Gastrocnemius medialis (tissue), 4 donors: Measurements from ENCODE around the gene SAMD5. TPM values are rescaled to one million over a fixed set of nuclear protein-coding genes. Genes with fewer than 3 reads are reported as not detected.

Source experiments
- ATAC-seq, 2 donors: fragments of 150-250 bp; one replicate each; pipeline ENCODE4 v1.9.1; 2016
- DNase-seq, 2 donors: peaks; one replicate each; pipeline ENCODE4 v3.0.0-alpha.2; 2019
- H3K27ac ChIP-seq, 4 donors: fragments of 200-600 bp; sonication (generic); 1 replicate in 1 of 4; 2 replicates in 3 of 4; pipeline ENCODE4 v1.5.1; 2016 to 2018; ENCODE audit warnings: mild to moderate bottlenecking in 2 of 4, moderate library complexity in 1 of 4
- H3K27me3 ChIP-seq, 3 donors: fragments of 200-600 bp; sonication (generic) in 2 of 3; 1 replicate in 1 of 3; 2 replicates in 2 of 3; pipeline versions ENCODE4 v1.5.1 to v1.6.0; 2016 to 2019; ENCODE audit warnings: mild to moderate bottlenecking in 1 of 3, moderate library complexity in 1 of 3
- H3K36me3 ChIP-seq, 2 donors: fragments of 200-600 bp; sonication (generic) in 1 of 2; one replicate each; pipeline ENCODE4 v1.5.1; 2017 to 2018
- H3K4me1 ChIP-seq, 2 donors: fragments of 200-600 bp; sonication (generic) in 1 of 2; one replicate each; pipeline ENCODE4 v1.5.1; 2016 to 2017; ENCODE audit warnings: mild to moderate bottlenecking in 2 of 2
- H3K4me3 ChIP-seq, 4 donors: fragments of 200-600 bp; sonication (generic) in 3 of 4; 1 replicate in 1 of 4; 2 replicates in 3 of 4; pipeline ENCODE4 v1.5.1; 2016 to 2019; ENCODE audit warnings: mild to moderate bottlenecking in 2 of 4
- H3K9me3 ChIP-seq, 3 donors: fragments of 200-600 bp; sonication (generic) in 2 of 3; 1 replicate in 1 of 3; 2 replicates in 2 of 3; pipeline ENCODE4 v1.5.1; 2016 to 2019
- CTCF ChIP-seq, 5 experiments: fragments of 450-650 bp in 3 of 5; fragments of 200-600 bp in 2 of 5; sonication (generic) in 2 of 5; IDR thresholded peaks in 4 of 5; conservative IDR thresholded peaks in 1 of 5; 1 replicate in 4 of 5; 2 replicates in 1 of 5; pipeline ENCODE4 v1.5.1; 2016 to 2019; ENCODE audit warnings: antibody characterized with exemption in 5 of 5, mild to moderate bottlenecking in 3 of 5, moderate library complexity in 3 of 5
- POLR2A ChIP-seq, 2 donors: fragments of 450-650 bp; IDR thresholded peaks; one replicate each; pipeline ENCODE4 v1.6.1; 2017; ENCODE audit warnings: antibody characterized with exemption in 2 of 2, mild to moderate bottlenecking in 2 of 2, moderate library complexity in 2 of 2
- in situ Hi-C, 4 donors: fragments of 200-750 bp; cut with MboI; loops; one replicate each; pipeline versions ENCODE4 v1.15.0 to v1.8.0; 2017; ENCODE audit warnings: low sequenced_read_pairs in 4 of 4
- intact Hi-C: fragments of 100-400 bp; cut with DNase I; formaldehyde crosslinking; loops from one replicate; pipeline ENCODE4 v1.15.1; 2023; ENCODE audit warnings: low total_unique reads
- total RNA-seq, 4 donors: library from RNA; depleted of rRNA; stranded (reverse); fragments of >200 nt; gene quantifications; one replicate each; pipeline versions ENCODE4 v1.1.0 to v1.2.3, GENCODE V29; 2016

Gene SAMD5
- total RNA-seq, 4 donors from 2014 or later: 0.07 to 0.36 (median 0.07) TPM; not detected in 1

GRCh38 chr6:147528511-147529145 is 20.1 kb downstream of the SAMD5 start:
- no peaks in the 10 kb centered on the region for H3K4me1 ChIP-seq
- H3K27ac ChIP-seq: no peak overlapping the region
- no peak overlapping the region for H3K4me3 ChIP-seq
- DNase-seq (no peak), ATAC-seq (no peak)
- H3K36me3 ChIP-seq: no peaks in the 10 kb centered on the region
- in situ Hi-C loops: no loop called here
- no peak for TF ChIP-seq CTCF (IDR thresholded peaks at IDR 0.05 in 4 of 5, conservative IDR thresholded peaks at IDR 0.05 in 1 of 5)
- no peak for TF ChIP-seq POLR2A (IDR thresholded peaks at IDR 0.05)
- H3K9me3 ChIP-seq: no peaks in the 10 kb centered on the region
- H3K27me3 ChIP-seq: no peaks in the 10 kb centered on the region
- intact Hi-C loops: no loop called here

GRCh38 chr6:147530132-147531060 is 21.9 kb downstream of the SAMD5 start:
- intact Hi-C loops (no loop called here), in situ Hi-C loops (no loop called here)
- no peak overlapping the region for H3K4me3 ChIP-seq
- TF ChIP-seq CTCF (IDR thresholded peaks at IDR 0.05 in 4 of 5, conservative IDR thresholded peaks at IDR 0.05 in 1 of 5) (no peak), POLR2A (IDR thresholded peaks at IDR 0.05) (no peak)
- no peak for ATAC-seq
- DNase-seq: no peak
- H3K36me3 ChIP-seq: no peaks in the 10 kb centered on the region
- H3K4me1 ChIP-seq: no peaks in the 10 kb centered on the region
- H3K27ac ChIP-seq: no peak overlapping the region
- H3K27me3 ChIP-seq: no peaks in the 10 kb centered on the region
- no peaks in the 10 kb centered on the region for H3K9me3 ChIP-seq

DNA sequence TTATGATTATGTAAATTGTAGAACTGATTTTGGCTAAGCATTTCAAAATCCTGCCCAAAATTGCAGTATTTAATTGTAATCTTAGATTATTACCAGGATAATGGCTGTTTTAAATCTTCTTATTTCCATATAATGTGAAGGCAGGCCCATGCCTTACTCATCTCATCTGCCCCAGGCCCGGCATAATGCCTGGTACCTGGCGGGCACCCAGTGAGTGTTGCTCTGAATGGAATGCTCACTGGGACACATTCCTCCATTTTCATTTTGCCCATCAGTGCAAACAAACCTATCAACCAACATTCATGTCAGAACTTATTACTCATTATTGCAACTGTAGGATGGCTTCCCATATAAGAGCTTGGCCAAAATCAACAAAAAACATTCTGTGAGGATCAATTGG is 22.8 kb downstream of the SAMD5 start:
- ATAC-seq (no peak), DNase-seq (no peak)
- H3K9me3 ChIP-seq: no peaks in the 10 kb centered on the region
- H3K4me3 ChIP-seq: no peak overlapping the region
- no peaks in the 10 kb centered on the region for H3K36me3 ChIP-seq
- H3K4me1 ChIP-seq: no peaks in the 10 kb centered on the region
- in situ Hi-C loops: no loop called here
- H3K27ac ChIP-seq: no peak overlapping the region
- H3K27me3 ChIP-seq: no peaks in the 10 kb centered on the region
- intact Hi-C loops: no loop called here
- no peak for TF ChIP-seq CTCF (IDR thresholded peaks at IDR 0.05 in 4 of 5, conservative IDR thresholded peaks at IDR 0.05 in 1 of 5)
- no peak for TF ChIP-seq POLR2A (IDR thresholded peaks at IDR 0.05)

DNA sequence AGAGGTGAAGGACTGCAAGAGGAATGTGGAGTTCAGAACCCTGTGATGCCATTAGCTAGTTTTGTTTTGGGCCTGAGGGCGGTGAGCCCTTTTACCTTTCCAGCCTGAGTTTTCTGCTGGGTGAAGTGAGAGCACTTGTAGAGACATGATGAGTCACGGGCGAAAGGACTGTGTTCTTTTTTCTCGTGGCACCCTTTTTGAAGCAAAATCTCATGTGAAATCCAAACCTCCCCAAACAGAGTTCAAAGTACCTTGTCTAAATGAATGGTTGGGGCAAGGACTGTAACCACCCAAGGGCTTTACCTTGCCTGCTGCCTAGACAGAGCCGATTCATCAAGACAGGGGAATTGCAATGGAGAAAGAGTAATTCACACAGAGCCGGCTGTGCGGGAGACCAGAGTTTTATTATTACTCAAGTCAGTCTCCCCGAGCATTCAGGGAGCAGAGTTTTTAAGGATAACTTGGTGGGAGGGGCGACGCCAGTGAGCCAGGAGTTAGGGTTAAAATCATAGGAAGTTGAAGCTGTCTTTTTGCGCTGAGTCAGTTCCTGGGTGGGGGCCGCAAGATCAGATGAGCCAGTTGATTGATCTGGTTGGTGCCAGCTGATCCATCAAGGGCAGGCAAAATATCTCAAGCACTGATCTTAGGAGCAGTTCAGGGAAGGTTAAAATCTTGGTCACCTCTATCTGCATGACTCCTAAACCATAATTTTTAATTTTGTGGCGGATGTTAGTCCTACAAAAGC is 25.8 kb downstream of the SAMD5 start:
- Histone ChIP-seq H3K9me3 (no peaks in the 10 kb centered on the region), H3K4me1 (no peaks in the 10 kb centered on the region), H3K27me3 (no peaks in the 10 kb centered on the region), H3K4me3 (no peak overlapping the region), H3K27ac (no peak overlapping the region), H3K36me3 (no peaks in the 10 kb centered on the region)
- ATAC-seq (no peak), DNase-seq (no peak)
- intact Hi-C loops (no loop called here), in situ Hi-C loops (no loop called here)
- no peak for TF ChIP-seq POLR2A (IDR thresholded peaks at IDR 0.05)
- TF ChIP-seq CTCF (IDR thresholded peaks at IDR 0.05 in 4 of 5, conservative IDR thresholded peaks at IDR 0.05 in 1 of 5): no peak
